ENCODE measurements around the gene PRKCE. TPM values are rescaled to one million over a fixed set of nuclear protein-coding genes. Genes with fewer than 3 reads are reported as not detected.
A peak's percentile ranks its signal among the peaks of the same experiment; 100 is the strongest.

The PRKCE gene
- total and polyA plus RNA-seq, 3 donors from 2014 or later, result 27.4 to 35.8 (median 33.1) TPM

DNA sequence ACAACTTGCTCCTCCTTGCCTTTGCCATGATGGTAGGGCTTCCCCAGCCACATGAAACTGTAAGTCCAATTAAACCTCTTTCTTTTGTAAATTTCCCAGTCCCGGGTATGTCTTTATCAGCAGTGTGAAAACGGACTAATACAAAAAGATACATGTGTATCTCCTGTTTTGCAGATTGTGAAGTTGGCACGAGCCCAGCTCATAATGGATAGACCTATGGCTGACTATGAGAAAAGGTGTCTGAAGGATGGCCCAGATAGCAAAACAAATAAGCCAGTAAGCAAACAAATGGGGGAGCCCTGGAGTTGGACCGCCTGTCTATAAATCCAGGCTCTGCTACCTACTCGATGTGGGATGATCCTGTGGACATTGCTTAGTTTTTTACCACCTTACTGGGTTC, 15.5 kb upstream of the PRKCE start:
- Histone ChIP-seq H3K27me3 (no peaks in the 10 kb centered on the region), H3K36me3 (ENCODE audit: low read depth, missing control alignments) (no peaks in the 10 kb centered on the region), H3K4me1 (peaks cover 13% of the 10 kb centered on the region), H3K9me3 (no peaks in the 10 kb centered on the region), H3K27ac (no peak overlapping the region), H3K4me3 (no peak overlapping the region)
- TF ChIP-seq, protein P1, sequence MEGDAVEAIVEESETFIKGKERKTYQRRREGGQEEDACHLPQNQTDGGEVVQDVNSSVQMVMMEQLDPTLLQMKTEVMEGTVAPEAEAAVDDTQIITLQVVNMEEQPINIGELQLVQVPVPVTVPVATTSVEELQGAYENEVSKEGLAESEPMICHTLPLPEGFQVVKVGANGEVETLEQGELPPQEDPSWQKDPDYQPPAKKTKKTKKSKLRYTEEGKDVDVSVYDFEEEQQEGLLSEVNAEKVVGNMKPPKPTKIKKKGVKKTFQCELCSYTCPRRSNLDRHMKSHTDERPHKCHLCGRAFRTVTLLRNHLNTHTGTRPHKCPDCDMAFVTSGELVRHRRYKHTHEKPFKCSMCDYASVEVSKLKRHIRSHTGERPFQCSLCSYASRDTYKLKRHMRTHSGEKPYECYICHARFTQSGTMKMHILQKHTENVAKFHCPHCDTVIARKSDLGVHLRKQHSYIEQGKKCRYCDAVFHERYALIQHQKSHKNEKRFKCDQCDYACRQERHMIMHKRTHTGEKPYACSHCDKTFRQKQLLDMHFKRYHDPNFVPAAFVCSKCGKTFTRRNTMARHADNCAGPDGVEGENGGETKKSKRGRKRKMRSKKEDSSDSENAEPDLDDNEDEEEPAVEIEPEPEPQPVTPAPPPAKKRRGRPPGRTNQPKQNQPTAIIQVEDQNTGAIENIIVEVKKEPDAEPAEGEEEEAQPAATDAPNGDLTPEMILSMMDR (IDR thresholded peaks at IDR 0.05), result no peak
- no peak for TF ChIP-seq POLR2A (IDR thresholded peaks at IDR 0.05)
- intact Hi-C loops (cut with DNase I; ENCODE audit: low total_unique reads), result no loop called here
- WGBS, 2 donors, result 54 to 60% methylated on average over 5 of the region's 5 CpGs
- peak; percentile 79 for DNase-seq

- intact Hi-C loops (cut with DNase I; ENCODE audit: low total_unique reads), result no loop called here
- Histone ChIP-seq H3K4me1 (peaks cover 13% of the 10 kb centered on the region), H3K27ac (no peak overlapping the region), H3K4me3 (no peak overlapping the region), H3K36me3 (ENCODE audit: low read depth, missing control alignments) (no peaks in the 10 kb centered on the region), H3K9me3 (no peaks in the 10 kb centered on the region), H3K27me3 (no peaks in the 10 kb centered on the region)
- no peak for TF ChIP-seq POLR2A (IDR thresholded peaks at IDR 0.05)
- TF ChIP-seq, protein P1 (IDR thresholded peaks at IDR 0.05), result no peak
- no peak for DNase-seq
- 93 to 94% methylated on average over 3 to 5 of the region's 5 CpGs for WGBS, 2 donors
These were observed 14.0 kb upstream of the PRKCE start for GRCh38 chr2:45637440-45637839.

DNA sequence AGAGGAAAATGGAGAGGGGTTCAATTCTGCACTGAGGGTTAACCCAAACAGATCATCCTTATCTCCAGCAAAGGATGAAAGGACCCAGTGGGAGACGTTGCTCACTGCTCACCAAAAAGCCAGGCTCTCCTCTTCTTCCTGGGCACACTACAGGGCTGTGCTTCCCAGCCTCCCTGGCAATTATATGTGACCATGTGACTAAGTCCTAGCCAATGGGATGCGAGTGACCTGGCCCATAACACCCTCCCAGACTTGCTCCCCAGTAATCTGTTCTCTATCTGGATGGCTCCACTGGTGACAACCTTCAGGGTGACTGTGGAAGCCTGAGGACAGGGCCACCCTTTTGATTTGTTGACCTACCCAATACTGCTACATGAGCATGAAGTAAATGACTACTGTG, 10.9 kb upstream of the PRKCE start:
- intact Hi-C loops (cut with DNase I; ENCODE audit: low total_unique reads), result loop anchor here (5.0 kb wide), 1 partner anchor 297 kb away; no protein-coding TSS in a partner anchor
- Histone ChIP-seq H3K9me3 (no peaks in the 10 kb centered on the region), H3K4me3 (no peak overlapping the region), H3K27ac (no peak overlapping the region), H3K4me1 (peaks cover 9% of the 10 kb centered on the region), H3K36me3 (ENCODE audit: low read depth, missing control alignments) (no peaks in the 10 kb centered on the region), H3K27me3 (no peaks in the 10 kb centered on the region)
- 66 to 82% methylated on average over 2 of the region's 2 CpGs for WGBS, 2 donors
- DNase-seq, result no peak
- TF ChIP-seq, protein P1 (IDR thresholded peaks at IDR 0.05), result no peak
- no peak for TF ChIP-seq POLR2A (IDR thresholded peaks at IDR 0.05)

GRCh38 chr2:45643095-45643494, 8.4 kb upstream of the PRKCE start:
- intact Hi-C loops (cut with DNase I; ENCODE audit: low total_unique reads), result loop anchor here (5.0 kb wide), 1 partner anchor 294 kb away; no protein-coding TSS in a partner anchor
- H3K27ac ChIP-seq, result no peak overlapping the region
- H3K4me1 ChIP-seq, result no peaks in the 10 kb centered on the region
- no peaks in the 10 kb centered on the region for H3K9me3 ChIP-seq
- H3K27me3 ChIP-seq, result no peaks in the 10 kb centered on the region
- H3K4me3 ChIP-seq, result peak overlapping the region; percentile 48 to 55
- no peaks in the 10 kb centered on the region for H3K36me3 ChIP-seq (ENCODE audit: low read depth, missing control alignments)
- WGBS, 2 donors, result 12 to 19% methylated on average over 10 to 11 of the region's 11 CpGs
- TF ChIP-seq POLR2A (IDR thresholded peaks at IDR 0.05), result no peak
- TF ChIP-seq, protein P1 (IDR thresholded peaks at IDR 0.05), result no peak
- DNase-seq, result no peak
